SK-N-SH treated with all-trans-retinoic acid at 6 μM for 48 hours (cell line): ENCODE data around the gene DDRGK1.

Experiments
- ARNTL ChIP-seq: fragments of 450-650 bp; formaldehyde crosslinking; IDR thresholded peaks from 2 replicates; pipeline ENCODE4 v1.5.0; 2020; ENCODE audit warnings: low read depth, mild to moderate bottlenecking, moderate library complexity, borderline replicate concordance
- ISL1 ChIP-seq: fragments of 250-450 bp; sonication (Bioruptor Pico); IDR thresholded peaks from 2 replicates; pipeline ENCODE4 v2.1.2; 2022; ENCODE audit warnings: mild to moderate bottlenecking, moderate library complexity
- OSR1 ChIP-seq: fragments of 250-450 bp; sonication (Bioruptor Pico); IDR thresholded peaks from 2 replicates; pipeline ENCODE4 v1.8.0; 2022; ENCODE audit warnings: moderate library complexity, mild to moderate bottlenecking, inconsistent platforms
- TCF4 ChIP-seq: fragments of 250-450 bp; sonication (Bioruptor Pico); IDR thresholded peaks from 2 replicates; pipeline ENCODE4 v1.8.0; 2021; ENCODE audit warnings: mild to moderate bottlenecking, moderate library complexity, borderline replicate concordance
- ZC3H10 ChIP-seq: fragments of 250-450 bp; sonication (Bioruptor Pico); IDR thresholded peaks from 2 replicates; pipeline ENCODE4 v1.5.1; 2021; ENCODE audit warnings: mild to moderate bottlenecking, moderate library complexity
- ZNF565 ChIP-seq: fragments of 450-650 bp; formaldehyde crosslinking; conservative IDR thresholded peaks from 2 replicates; pipeline ENCODE4 v1.5.0; 2020; ENCODE audit warnings: low read depth, mild to moderate bottlenecking, moderate library complexity
- TF ChIP-seq, protein P1 (sequence below): fragments of 250-450 bp; sonication (Bioruptor Pico); IDR thresholded peaks from 2 replicates; pipeline ENCODE4 v1.8.0; 2020; ENCODE audit warnings: mild to moderate bottlenecking, moderate library complexity, borderline replicate concordance
- TF ChIP-seq, protein P2 (sequence below): fragments of 250-450 bp; sonication (Bioruptor Pico); IDR thresholded peaks from 2 replicates; pipeline ENCODE4 v1.8.0; 2021; ENCODE audit warnings: low read depth, mild to moderate bottlenecking, moderate library complexity, borderline replicate concordance
- TF ChIP-seq, protein P3 (sequence below): fragments of 250-450 bp; sonication (Bioruptor Pico); IDR thresholded peaks from 2 replicates; pipeline ENCODE4 v1.5.1; 2021; ENCODE audit warnings: mild to moderate bottlenecking, moderate library complexity

DNA sequence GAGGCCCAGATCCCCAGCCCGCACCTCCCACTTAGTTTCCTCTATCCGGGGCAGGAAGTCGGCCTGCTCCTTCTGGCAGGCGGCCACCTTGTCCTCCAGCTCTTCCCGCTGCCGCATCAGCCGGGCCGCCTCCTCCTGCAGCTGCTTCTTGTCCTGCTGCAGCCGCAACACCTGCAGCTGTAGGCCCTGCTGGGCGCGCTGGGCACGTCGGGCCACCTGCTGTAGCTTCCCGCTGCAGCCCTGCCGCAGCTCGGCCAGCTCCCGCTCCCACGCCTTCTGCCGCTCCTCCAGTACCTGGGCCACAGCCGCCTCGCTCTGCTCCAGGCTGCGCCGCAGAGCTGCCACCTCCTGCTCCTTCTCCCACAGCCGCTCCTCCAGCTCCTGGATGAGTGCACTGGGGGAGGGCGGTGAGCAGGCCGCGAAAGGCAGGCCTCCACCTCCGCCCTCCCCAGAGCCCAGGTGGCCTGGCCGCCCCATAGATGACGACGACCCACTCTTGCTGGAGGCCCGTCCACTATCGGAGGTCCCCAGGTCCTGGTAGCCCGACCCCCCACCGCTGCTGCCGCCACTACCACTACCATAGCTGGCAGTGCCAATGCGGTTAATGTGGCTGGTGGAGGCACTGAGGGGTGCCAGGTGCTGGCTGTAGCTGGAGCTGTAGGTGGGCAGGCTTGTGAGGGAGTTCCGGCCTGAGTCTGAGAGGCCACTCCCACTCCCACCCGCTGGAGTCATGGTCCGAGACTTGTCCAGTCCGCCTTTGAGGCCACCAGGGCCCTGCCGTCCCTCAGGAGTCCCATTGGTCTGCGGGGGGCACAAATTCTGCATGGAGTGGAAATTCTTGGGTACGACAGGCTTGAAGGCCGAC, 38.8 kb downstream of the DDRGK1 start:
- TF ChIP-seq ARNTL (CRISPR knock-in tag) (no peak), TCF4 (CRISPR knock-in tag) (no peak), OSR1 (no peak), ZC3H10 (no peak), ISL1 (CRISPR knock-in tag) (no peak), ZNF565 (CRISPR knock-in tag) (no peak)
- TF ChIP-seq, protein P1, sequence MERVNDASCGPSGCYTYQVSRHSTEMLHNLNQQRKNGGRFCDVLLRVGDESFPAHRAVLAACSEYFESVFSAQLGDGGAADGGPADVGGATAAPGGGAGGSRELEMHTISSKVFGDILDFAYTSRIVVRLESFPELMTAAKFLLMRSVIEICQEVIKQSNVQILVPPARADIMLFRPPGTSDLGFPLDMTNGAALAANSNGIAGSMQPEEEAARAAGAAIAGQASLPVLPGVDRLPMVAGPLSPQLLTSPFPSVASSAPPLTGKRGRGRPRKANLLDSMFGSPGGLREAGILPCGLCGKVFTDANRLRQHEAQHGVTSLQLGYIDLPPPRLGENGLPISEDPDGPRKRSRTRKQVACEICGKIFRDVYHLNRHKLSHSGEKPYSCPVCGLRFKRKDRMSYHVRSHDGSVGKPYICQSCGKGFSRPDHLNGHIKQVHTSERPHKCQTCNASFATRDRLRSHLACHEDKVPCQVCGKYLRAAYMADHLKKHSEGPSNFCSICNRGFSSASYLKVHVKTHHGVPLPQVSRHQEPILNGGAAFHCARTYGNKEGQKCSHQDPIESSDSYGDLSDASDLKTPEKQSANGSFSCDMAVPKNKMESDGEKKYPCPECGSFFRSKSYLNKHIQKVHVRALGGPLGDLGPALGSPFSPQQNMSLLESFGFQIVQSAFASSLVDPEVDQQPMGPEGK, result no peak
- TF ChIP-seq, protein P2, sequence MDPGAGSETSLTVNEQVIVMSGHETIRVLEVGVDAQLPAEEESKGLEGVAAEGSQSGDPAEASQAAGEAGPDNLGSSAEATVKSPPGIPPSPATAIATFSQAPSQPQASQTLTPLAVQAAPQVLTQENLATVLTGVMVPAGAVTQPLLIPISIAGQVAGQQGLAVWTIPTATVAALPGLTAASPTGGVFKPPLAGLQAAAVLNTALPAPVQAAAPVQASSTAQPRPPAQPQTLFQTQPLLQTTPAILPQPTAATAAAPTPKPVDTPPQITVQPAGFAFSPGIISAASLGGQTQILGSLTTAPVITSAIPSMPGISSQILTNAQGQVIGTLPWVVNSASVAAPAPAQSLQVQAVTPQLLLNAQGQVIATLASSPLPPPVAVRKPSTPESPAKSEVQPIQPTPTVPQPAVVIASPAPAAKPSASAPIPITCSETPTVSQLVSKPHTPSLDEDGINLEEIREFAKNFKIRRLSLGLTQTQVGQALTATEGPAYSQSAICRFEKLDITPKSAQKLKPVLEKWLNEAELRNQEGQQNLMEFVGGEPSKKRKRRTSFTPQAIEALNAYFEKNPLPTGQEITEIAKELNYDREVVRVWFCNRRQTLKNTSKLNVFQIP (CRISPR knock-in tag), result no peak
- TF ChIP-seq, protein P3, sequence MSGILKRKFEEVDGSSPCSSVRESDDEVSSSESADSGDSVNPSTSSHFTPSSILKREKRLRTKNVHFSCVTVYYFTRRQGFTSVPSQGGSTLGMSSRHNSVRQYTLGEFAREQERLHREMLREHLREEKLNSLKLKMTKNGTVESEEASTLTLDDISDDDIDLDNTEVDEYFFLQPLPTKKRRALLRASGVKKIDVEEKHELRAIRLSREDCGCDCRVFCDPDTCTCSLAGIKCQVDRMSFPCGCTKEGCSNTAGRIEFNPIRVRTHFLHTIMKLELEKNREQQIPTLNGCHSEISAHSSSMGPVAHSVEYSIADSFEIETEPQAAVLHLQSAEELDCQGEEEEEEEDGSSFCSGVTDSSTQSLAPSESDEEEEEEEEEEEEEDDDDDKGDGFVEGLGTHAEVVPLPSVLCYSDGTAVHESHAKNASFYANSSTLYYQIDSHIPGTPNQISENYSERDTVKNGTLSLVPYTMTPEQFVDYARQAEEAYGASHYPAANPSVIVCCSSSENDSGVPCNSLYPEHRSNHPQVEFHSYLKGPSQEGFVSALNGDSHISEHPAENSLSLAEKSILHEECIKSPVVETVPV (CRISPR knock-in tag), result no peak
